Activated CD8-positive, alpha-beta memory T cell treated with anti-CD3 and anti-CD28 coated beads, Interleukin-2, amount 50 U/mL, for 4 hours (primary cell): ENCODE data around the gene PDE8A.

Source experiments
- DNase-seq: peaks from one replicate; pipeline ENCODE4 v3.0.0-alpha.2; 2020

Gene PDE8A

DNA sequence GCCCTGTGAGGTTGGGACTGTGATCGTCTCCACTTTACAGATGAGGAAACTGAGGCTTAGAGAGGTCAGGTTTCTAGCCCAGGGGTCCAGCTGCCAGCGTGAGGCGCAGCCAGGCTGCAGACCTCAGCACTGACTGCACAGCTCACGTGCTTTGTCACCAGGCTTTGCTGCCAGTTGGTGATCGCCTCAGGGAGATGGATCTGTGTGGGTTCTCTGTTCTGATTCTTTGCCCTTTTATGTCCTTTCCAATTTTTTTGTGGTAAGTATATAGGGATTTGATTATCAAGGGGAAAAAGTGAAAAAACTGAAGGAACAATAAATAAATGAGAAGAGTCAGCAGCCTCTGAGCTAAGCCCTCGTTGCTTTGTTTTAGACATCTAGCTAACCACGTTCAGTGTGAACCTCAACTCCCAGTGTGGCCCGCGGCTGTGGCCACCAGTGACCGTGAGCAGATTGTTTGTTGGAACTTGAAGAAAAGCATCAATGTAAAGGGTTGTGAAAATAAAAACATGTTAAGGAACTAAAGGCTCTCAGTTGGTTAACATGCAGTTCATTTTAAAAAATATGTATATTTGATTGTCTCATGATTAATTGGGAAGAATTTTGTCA, 117.6 kb downstream of the PDE8A start:
- DNase-seq: no peak

DNA sequence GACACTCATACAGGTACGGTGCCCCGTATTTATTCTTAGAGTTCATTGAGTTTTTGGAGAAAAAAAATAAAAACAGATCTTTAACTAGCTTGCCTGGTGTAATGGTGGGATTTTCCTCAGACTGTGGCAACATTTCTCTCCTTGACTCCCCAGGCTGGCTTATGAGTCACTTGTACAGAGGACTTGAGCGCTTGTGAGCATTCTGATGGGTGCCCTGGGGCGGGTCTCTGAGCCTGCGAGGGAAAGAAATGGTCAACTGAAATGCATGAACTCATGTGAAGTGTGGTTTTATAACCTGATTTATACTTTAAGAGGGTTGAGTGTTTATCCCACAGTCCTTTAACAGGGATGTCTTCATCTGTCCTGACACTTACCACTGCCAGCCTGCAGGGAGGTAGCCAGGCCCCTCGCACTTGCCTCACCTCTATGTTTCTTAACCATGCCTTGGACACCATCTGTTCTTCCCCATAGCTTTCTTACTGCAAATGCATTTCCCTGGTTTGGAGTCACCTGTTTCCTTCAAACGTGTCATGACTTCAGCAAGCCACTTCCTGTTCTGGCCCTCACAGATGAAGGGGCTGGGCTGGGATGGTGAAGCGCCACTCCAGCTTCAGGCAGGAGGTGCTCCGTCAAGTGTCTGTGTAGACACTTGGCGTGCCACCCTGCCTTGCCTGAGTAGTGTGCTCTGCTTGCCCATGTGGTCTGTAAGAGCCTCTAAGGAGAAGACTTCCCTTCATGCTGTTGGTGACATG, 118.7 kb downstream of the PDE8A start:
- no peak for DNase-seq

DNA sequence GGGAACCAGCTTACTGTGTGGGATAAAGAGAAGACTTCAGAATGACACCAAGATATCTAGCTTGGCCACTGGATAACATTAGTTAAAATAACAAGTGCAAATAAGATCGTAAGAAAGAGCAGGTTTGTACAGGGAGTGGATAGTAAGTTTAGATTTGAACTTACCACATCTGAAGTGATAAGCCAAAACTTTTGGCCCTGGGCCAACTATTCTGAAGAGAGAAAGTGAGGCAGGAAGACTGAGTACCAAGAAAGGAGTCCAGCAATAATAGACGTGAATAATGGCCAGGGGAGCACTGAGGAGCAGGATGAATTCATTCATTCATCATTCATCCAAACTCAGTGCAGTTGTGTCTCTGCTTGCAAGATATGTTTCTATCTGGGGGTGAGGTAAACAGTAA, 122.9 kb downstream of the PDE8A start:
- DNase-seq: no peak

DNA sequence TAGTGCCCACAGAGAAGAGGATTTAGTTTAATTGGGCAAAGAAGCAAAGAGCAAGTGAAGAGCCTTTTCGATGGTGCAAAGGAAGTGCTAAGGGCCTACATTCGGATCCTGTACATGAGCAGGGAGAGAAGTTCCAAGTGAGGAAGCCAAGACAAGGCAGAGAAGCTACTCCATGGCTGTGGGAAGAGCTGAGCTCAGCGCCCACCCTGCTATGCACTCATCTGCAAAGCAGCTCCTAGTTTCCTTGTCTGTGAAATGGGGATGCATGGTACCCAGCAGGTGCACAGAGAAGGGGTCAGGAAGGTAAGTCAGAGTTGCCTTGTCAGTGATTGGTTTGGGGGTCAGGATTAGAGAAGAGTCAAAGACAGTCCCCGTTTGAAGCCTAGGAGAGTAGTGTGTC, 126.5 kb downstream of the PDE8A start:
- no peak for DNase-seq

DNA sequence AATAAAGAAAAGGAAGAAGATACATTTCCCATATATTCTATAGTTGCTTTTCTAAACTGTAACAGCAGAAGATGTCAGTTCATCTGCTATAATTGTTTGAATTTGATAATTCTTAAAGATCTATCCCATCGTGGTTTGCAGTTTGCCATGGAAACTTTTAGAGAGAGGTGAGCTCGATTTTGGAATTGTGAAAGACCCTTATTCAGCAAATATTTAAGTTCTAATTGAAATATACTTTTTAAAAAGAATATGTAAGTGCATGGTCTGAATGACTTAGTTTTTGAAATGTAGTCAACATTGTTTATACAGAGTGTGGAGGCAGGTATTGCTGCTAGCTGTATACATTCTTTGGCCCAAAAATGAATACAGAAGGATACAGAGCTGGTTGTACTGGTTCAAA, 127.7 kb downstream of the PDE8A start:
- no peak for DNase-seq

DNA sequence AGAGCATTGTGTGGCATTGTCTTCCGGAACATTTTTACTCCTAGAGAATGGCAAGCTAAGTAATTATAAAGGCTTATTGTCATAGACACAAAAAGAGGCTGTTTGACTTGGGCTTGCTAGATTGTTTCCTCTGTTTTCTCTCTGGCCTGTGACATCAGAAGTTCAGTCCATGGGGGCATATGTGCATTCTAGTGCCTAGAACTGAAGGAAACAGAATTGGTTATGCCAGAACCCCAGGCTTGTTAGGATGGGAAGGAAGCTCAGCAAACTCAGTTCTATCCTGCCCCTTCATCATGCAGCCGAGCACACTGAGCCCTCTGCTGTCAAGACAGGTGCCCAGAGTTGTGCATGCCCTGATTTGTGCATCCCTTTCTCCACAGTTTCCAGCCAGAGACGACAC, 131.3 kb downstream of the PDE8A start:
- no peak for DNase-seq

DNA sequence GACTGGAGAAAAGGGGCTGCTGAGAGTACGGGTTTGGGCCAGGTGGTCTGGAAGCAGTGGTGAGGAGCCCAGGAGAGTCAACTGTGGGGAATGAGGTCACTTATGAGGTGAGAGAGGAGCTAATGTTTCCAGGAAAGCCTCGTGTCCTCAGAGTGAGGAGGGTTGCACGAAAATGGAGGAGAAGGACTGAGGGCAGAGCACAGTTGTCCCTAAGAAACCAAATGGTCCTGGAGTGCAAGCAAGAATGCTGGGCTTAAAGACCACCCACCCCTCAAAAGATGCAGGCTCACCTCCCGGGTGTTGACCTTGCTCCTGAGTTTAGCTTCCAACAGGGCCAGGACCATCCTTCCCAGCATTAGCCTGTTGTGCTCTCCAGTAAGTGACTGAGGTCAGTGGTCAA, 133.2 kb downstream of the PDE8A start:
- DNase-seq: no peak

DNA sequence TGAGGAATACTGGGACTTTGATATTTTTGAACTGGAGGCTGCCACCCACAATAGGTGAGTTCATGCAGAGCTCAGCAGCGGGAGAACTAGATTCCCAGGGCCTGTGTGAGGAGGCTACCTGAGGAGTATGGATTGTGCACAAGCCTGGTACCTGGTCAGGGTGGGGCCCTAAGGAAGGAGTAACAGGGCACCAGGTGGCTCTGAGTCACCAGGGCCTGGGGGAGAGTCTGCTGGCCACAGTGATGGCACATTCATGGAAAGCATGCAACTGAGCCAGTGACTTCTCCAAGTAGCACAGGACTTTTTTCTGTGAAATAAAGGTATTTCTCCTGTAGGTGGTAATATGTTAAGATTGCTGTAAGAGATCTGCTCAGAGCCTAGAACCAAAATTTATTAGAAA, 134.4 kb downstream of the PDE8A start:
- no peak for DNase-seq

DNA sequence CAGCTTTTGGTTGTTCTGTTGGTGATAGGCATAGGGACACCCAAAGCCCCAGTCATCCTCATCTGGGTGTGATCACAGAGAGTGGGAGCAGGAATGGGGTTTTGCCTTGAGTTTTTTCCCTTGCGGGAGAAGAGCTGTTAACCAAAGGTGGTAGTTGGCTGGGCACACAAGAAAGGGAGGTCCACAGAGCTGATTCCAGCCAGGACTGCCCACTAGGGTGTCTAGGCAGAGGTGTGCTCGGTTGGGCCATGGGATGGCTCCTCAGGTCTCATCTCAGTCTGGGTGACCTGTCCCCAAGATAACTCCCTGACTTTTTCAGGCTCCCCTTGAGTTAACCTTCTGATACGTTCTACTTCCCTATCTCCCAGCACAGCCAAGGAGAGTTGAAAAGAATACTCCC, 134.8 kb downstream of the PDE8A start:
- DNase-seq: no peak

DNA sequence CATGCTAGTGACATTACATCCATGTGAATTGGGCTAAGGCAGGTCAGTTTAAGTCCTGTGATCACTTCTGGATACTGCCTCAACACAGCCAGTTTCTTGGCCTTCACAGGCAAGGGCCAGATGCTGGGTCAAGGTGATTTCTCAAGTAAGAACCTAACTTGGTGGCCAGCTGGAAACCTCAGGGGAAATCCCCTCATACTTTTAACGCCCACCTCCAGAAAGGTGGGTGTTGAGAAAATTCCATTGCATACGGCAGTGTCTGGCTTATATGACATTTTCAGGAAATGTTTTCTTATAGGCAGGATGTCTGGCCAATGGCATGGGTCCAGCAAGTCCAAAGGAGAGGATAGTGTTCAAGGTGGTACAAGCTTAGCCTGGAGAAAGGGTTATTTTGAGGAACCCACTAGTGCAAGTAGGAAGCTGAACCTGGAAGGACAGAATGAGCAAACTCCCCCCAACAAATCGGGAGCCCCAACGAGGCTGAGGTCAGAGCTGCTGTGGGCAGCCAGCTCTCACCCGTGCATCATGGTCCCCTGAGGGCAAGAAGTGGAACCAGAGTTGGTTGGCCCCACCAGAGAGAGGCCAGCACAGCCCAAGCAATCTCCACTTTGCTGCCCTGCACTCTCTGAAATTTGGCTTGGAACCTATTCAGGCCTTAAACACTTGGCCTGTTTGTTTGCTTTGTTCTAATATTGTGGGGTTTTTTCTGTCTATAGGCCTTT, 135.4 kb downstream of the PDE8A start:
- DNase-seq: no peak

DNA sequence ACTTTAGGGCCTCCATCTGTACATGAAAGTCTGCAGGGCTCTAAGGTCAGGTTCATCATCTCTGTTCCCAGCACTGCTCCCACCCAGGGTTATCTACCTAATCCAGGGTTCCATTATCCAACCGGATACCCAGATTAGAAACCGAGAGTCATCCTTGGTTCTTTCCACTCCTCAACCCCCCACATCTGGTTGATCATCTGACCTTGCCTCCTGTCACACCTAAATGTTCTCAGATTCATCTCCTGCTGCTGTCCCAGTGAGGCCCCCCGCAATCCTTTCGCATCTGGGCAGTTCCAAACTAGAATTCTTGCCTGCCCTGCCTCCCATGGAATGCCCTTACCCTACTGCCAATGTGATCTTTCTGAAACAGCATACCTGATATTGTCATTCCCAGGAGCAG, 136.5 kb downstream of the PDE8A start:
- no peak for DNase-seq

DNA sequence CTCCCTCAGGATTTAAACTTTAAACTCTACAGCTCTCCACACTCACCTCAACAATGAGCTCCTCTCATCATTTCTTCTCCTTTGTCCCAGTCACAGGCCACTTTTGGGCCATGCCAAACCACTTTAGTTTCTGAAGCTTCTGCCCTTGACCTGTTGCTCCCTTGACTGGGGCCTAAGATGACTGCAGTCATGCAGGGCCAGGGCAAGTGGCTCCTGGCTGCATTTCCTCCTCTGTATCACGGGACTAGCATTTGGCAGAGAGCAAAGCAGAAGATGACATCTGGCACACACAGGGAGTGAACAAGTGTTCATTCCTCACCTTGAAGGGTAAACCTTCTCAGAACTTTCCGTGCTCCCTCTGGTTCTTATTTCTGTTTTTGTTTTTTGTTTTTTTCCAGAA, 136.9 kb downstream of the PDE8A start:
- DNase-seq: no peak

DNA sequence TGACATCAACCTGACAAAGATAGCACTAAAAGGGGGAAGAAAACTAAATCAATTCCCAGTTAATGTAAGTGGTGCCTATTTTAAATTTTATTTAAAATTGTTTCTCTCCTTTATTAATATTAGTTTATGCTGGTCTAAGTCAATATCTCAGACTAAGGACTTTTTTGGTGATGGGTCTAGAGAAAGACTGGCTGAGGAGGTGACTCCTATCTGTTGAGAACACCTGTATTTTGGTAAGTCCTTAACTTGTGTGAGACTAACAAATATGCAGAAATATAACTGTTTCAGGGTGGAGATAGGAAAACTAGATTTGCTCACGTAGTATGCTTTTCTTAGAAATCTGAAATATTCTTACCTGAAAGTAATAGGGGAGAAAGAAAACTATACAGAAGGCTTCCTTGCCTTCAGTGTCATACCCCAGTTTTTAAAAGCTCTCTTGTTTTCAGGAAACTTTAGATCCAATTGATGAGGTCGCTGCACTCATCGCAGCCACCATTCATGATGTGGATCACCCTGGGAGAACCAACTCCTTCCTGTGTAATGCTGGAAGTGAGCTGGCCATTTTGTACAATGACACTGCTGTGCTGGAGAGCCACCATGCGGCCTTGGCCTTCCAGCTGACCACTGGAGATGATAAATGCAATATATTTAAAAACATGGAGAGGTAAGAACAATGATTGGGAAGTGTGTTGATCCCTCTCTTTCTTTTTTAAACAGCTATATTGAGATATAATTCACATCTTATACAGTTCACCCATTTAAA, 138.9 kb downstream of the PDE8A start:
- DNase-seq: no peak

DNA sequence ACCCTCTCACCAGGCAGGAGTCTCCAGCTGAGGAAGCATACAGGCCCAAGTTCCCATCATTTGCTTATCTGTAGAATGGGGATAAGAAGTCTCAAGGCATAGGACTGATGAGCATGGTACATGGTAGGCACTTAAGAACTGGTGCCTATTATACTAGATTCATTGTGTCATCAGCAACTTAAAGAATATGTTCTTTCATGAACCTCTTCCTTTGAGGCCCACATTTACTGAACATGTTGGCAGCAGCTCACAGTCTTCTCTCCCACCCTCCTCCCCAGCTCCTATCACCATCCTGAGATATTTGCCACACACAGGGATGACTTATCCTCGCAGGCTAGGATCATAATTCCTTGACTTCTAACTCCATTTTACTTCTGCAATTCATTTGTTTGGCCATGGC, 142.5 kb downstream of the PDE8A start:
- no peak for DNase-seq

DNA sequence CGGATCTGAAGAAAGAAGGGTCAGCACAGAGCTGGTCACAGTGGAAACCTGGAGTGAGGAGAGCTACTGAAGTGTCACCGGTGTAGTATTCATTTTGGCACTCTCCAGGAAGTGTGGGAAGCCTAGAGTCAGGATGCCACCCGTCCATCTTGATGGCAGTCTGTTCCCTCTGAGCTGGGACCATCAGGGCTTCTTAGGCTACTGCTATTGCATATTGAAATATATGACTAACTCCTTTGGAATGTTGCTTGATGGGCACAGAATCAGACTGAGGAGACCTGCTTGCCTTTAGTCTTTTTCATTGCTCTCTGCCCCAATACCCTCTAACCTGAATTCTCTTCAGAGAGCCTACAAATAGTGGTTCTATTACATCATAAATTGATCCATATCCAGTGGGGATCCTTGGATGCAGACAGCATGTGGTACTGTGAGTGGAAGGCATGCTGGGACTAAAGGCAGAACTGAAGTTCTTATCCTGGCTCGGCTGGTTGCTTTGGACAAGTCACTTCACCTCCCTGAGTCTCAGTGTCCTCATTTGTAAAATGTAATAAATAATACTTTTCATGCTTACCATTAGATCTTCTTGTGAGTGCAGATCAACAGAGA, 143.5 kb downstream of the PDE8A start:
- DNase-seq: no peak

DNA sequence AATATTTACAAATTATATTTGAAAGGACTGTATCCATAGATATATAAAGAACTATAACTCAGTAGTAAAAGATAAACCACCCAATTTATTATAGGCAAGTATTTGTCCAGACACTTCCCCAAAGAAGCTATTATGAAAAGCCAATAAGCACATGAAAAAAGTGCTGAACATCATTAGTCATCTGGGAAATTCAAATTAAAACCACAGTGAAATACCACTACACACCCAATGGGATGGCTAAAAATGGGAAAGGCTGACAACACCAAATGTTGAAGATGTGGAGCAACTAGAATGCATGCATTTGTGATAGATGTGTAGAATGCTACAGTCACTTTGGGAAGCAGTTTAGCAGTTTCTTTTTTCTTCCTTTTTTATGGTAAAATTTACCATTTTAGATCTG, 147.0 kb downstream of the PDE8A start:
- DNase-seq: no peak

DNA sequence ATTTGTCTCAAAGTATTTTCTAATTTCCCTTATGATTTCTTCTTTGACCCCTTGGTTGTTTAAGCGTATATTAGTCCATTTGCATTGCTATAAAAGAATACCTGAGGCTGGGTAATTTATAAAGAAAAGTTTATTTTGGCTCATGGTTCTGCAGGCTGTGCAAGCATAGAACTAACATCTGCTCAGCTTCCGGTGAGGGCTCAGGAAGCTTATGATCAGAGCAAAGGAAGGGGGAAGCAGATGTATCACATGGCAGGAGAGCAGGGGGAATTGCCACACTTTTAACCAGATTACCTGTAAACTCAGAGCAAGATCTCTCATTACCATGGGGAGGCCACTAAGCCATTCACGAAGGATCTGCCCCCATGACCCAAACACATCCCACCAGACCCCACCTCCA, 148.2 kb downstream of the PDE8A start:
- no peak for DNase-seq

DNA sequence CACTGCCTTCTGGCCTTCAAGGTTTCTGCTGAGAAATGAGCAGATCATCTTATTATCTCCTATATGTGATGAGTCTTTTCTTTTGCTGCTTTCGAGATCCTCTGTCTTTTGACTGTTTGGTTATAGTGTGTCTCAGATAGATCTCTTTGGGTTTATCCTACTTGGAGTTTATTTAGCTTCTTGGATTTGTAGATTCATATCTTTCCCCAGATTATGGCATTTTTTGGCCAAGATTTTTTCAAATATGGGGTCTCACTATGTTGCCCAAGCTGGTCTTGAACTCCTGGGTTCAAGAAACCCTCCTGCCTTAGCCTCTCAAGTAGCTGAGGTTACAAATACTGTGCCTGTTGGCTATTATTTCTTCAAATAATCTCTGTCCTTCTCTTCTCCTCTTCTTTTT, 150.3 kb downstream of the PDE8A start:
- DNase-seq: no peak

DNA sequence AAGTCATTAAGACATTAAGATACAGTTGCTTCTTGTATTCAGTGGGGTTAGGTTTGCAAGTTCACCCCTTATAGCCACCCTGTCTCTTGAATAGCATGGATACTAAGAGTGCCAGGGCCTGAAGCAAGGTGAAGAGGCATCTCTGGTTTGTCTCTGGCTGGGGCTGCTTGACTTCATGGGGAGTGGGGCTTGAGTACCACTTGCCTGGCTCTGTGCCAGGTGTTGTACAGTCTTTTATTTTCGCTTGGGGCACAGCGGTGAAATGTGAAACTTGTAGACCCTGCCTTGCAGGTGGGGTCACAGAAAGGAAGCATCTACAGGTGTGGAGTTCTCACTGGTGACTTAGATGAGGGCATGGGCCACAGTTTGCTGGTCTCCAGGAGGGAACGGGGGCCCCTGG, 152.1 kb downstream of the PDE8A start:
- no peak for DNase-seq

DNA sequence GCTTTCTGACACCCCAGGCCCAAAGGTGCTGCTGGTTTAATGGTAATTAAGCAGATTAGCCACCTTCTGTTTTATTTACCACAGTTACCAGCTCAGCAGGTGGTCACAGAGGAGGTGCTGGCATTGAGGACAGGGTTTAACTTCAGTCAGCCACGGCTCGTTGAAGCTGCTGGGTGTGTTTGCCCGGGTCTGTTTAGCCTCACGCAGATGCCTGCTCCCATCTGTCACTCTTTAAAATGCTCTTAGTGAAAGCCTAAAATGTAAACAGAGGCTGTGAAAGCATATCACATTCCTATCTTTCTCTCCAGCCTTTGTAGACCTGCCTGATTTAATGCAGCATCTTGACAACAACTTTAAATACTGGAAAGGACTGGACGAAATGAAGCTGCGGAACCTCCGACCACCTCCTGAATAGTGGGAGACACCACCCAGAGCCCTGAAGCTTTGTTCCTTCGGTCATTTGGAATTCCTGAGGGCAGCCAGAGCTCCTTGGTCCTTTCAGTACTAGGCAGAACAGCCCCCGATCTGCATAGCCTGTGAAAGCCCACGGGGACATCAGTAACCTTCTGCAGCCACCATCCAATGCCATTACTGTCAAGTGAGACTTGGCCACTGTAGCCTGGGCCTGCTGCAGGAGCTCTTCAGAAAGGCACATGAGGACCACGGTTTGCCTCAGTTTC, 156.0 kb downstream of the PDE8A start:
- DNase-seq: no peak

DNA sequence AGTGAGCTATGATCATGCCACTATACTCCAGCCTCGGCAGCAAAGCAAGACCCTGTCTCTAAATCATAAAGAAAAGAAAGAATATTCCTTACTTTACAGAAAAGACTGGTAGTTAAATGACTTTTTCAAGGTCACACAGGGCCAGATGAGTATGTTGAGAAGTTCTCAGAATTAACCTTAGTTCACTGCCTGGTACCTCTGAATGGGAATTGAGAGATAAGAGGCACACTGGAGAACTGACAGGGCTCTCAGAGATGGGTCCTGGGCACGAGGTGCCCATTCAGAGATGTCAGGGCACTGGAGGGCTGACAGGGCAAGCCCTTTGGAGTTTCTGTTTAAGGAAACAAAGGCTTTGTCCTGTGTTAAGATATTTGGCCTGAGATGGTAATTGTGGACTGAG, 157.7 kb downstream of the PDE8A start:
- DNase-seq: no peak

DNA sequence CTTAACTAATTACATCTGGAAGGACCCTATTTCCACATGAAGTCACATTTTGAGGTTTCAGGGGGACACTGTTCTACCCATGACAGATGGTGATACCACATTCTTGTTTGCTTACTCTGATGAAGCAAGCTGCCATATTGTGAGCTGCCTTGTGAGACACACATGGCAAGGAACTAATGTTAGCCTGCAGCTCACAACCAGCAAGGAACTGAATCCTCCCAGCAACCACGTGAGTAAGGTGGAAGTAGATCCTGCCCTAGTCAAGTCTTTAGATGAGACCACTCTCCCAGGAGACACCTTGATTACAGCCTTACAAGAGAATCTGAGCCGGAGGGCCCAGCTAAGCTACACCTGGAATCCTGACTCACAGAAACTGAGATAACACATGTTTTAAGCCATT, 160.1 kb downstream of the PDE8A start:
- no peak for DNase-seq

DNA sequence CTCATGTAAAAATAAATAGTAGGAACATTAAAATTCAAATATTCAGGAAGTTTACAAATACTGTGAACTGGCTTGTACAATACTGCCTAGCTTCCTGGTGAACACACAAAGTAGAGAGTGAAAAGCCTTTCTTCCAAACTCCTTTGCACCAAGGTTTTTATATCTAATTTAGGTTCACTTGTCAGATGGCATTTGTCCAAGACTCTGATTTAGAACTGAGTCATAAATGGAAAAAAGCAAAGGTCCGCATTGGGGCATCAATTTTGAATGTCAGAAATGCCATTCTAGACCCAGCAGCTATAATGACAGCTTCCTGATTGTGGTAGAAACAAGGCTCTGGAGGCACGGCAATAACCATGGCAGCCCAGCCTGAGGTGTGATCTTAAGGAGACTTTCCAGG, 160.7 kb downstream of the PDE8A start:
- DNase-seq: no peak
